Measurements from ENCODE around the gene LRCH4. TPM values are rescaled to one million over a fixed set of nuclear protein-coding genes. Genes with fewer than 3 reads are reported as not detected.
"Not testable (repeated sequence)": the region's sequence is repeated elsewhere in the genome, so short reads cannot be mapped to it uniquely, and the experiment has no call there.

Gene LRCH4
- total RNA-seq, 1 donor from 2014 or later: 26.6 TPM

GRCh38 chr7:100540073-100540723 lies 45.7 kb downstream of the LRCH4 start:
- TF ChIP-seq CTCF (IDR thresholded peaks at IDR 0.05; ENCODE audit: borderline replicate concordance): no peak
- intact Hi-C loops (cut with micrococcal nuclease): loop anchor here (10.0 kb wide), 1 partner anchor 65 kb away; the partner anchor contains the start of gene TSC22D4
- no peaks in the 10 kb centered on the region for H3K9me3 ChIP-seq (replicated peaks)

GRCh38 chr7:100539436-100540006 lies 46.4 kb downstream of the LRCH4 start:
- no peak for DNase-seq
- TF ChIP-seq CTCF (IDR thresholded peaks at IDR 0.05; ENCODE audit: borderline replicate concordance): no peak
- Histone ChIP-seq H3K27ac (replicated peaks) (peak overlapping the region; percentile 85), H3K36me3 (no peaks in the 10 kb centered on the region), H3K9me3 (replicated peaks) (no peaks in the 10 kb centered on the region), H3K4me3 (peak overlapping the region; percentile 95), H3K27me3 (ENCODE audit: low read depth) (no peaks in the 10 kb centered on the region), H3K4me1 (peaks cover 34% of the 10 kb centered on the region)
- intact Hi-C loops (cut with micrococcal nuclease): loop anchor here (10.0 kb wide), 1 partner anchor 65 kb away; the partner anchor contains the start of gene TSC22D4

More at GRCh38 chr7:100540073-100540723, 45.7 kb downstream of the LRCH4 start:
- Histone ChIP-seq H3K4me3 (peak overlapping the region; percentile 95), H3K4me1 (peaks cover 41% of the 10 kb centered on the region), H3K36me3 (no peaks in the 10 kb centered on the region), H3K27me3 (ENCODE audit: low read depth) (no peaks in the 10 kb centered on the region), H3K27ac (replicated peaks) (no peak overlapping the region)
- no peak for DNase-seq

- Histone ChIP-seq H3K27me3 (ENCODE audit: low read depth) (no peaks in the 10 kb centered on the region), H3K4me3 (peak within 1 kb of the TSS; percentile 95), H3K36me3 (no peaks in the 10 kb centered on the region), H3K27ac (replicated peaks) (peak within 1 kb of the TSS; percentile 85), H3K9me3 (replicated peaks) (no peaks in the 10 kb centered on the region), H3K4me1 (peaks cover 27% of the 10 kb centered on the region)
- no peak for TF ChIP-seq CTCF (IDR thresholded peaks at IDR 0.05; ENCODE audit: borderline replicate concordance)
- intact Hi-C loops (cut with micrococcal nuclease): no loop called here
- peak; percentile 100 for DNase-seq
Measured at GRCh38 chr7:100538654-100539435, 47.1 kb downstream of the LRCH4 start, which contains the start of gene AGFG2. Gene AGFG2, plus strand, starts transcription at chr7:100539203. Its CDS starts 144 bp downstream, at chr7:100539347.

- no peak for DNase-seq
- peaks cover under 1% of the 10 kb centered on the region for H3K27me3 ChIP-seq (ENCODE audit: low read depth)
- H3K4me3 ChIP-seq: peak overlapping the region; percentile 57
- peak overlapping the region; percentile 38 for H3K27ac ChIP-seq (replicated peaks)
- no peaks in the 10 kb centered on the region for H3K36me3 ChIP-seq
- no peaks in the 10 kb centered on the region for H3K9me3 ChIP-seq (replicated peaks)
- no peak for TF ChIP-seq CTCF (IDR thresholded peaks at IDR 0.05; ENCODE audit: borderline replicate concordance)
- intact Hi-C loops (cut with micrococcal nuclease): no loop called here
- peaks cover 25% of the 10 kb centered on the region for H3K4me1 ChIP-seq
Measured at GRCh38 chr7:100538348-100538653, 47.6 kb downstream of the LRCH4 start.

GRCh38 chr7:100536695-100537094 lies 49.2 kb downstream of the LRCH4 start:
- H3K27me3 ChIP-seq (ENCODE audit: low read depth); H3K27ac ChIP-seq (replicated peaks); H3K9me3 ChIP-seq (replicated peaks); H3K36me3 ChIP-seq; intact Hi-C loops (cut with micrococcal nuclease); H3K4me3 ChIP-seq; DNase-seq: not testable (repeated sequence)
- H3K4me1 ChIP-seq: peaks cover 25% of the 10 kb centered on the region

GRCh38 chr7:100535982-100536381 lies 49.9 kb downstream of the LRCH4 start:
- H3K27me3 ChIP-seq (ENCODE audit: low read depth); H3K27ac ChIP-seq (replicated peaks); intact Hi-C loops (cut with micrococcal nuclease); H3K9me3 ChIP-seq (replicated peaks); H3K4me3 ChIP-seq; DNase-seq; H3K36me3 ChIP-seq: not testable (repeated sequence)
- peaks cover 25% of the 10 kb centered on the region for H3K4me1 ChIP-seq

All from left ventricle myocardium inferior (tissue), 1 donor.